Measurements from ENCODE around the gene SPTLC2.
"Not testable (repeated sequence)": the region's sequence is repeated elsewhere in the genome, so short reads cannot be mapped to it uniquely, and the experiment has no call there.

SPTLC2 gene

GRCh38 chr14:77590845-77591485 lies 25.5 kb downstream of the SPTLC2 start:
- no peak overlapping the region for H3K4me3 ChIP-seq (ENCODE audit: control insufficient read depth, low read depth, low read length)

GRCh38 chr14:77589099-77589498 lies 27.3 kb downstream of the SPTLC2 start:
- no peak overlapping the region for H3K4me3 ChIP-seq (ENCODE audit: control insufficient read depth, low read depth, low read length)

More at GRCh38 chr14:77590845-77591485, 25.5 kb downstream of the SPTLC2 start:
- no peak for TF ChIP-seq CTCF (IDR thresholded peaks at IDR 0.05; ENCODE audit: control insufficient read depth, insufficient read depth, low read depth, low read length, missing control alignments)
- DNase-seq (ENCODE audit: low read depth) = no peak

GRCh38 chr14:77588411-77589025 lies 27.9 kb downstream of the SPTLC2 start:
- H3K4me3 ChIP-seq (ENCODE audit: control insufficient read depth, low read depth, low read length); DNase-seq (ENCODE audit: low read depth): not testable (repeated sequence)

More at GRCh38 chr14:77589099-77589498, 27.3 kb downstream of the SPTLC2 start:
- TF ChIP-seq CTCF (IDR thresholded peaks at IDR 0.05; ENCODE audit: control insufficient read depth, insufficient read depth, low read depth, low read length, missing control alignments) = no peak
- no peak for DNase-seq (ENCODE audit: low read depth)

- no peak for DNase-seq (ENCODE audit: low read depth)
- no peak overlapping the region for H3K4me3 ChIP-seq (ENCODE audit: control insufficient read depth, low read depth, low read length)
- TF ChIP-seq CTCF (IDR thresholded peaks at IDR 0.05; ENCODE audit: control insufficient read depth, insufficient read depth, low read depth, low read length, missing control alignments) = no peak
These were observed 31.1 kb downstream of the SPTLC2 start for GRCh38 chr14:77585385-77585784.

- no peak for TF ChIP-seq CTCF (IDR thresholded peaks at IDR 0.05; ENCODE audit: control insufficient read depth, insufficient read depth, low read depth, low read length, missing control alignments)
These were observed 31.6 kb downstream of the SPTLC2 start for GRCh38 chr14:77584809-77585208.

GRCh38 chr14:77583657-77584056 lies 32.8 kb downstream of the SPTLC2 start:
- no peak for TF ChIP-seq CTCF (IDR thresholded peaks at IDR 0.05; ENCODE audit: control insufficient read depth, insufficient read depth, low read depth, low read length, missing control alignments)
- no peak for DNase-seq (ENCODE audit: low read depth)
- H3K4me3 ChIP-seq (ENCODE audit: control insufficient read depth, low read depth, low read length) = no peak overlapping the region

More at GRCh38 chr14:77584809-77585208, 31.6 kb downstream of the SPTLC2 start:
- no peak overlapping the region for H3K4me3 ChIP-seq (ENCODE audit: control insufficient read depth, low read depth, low read length)
- DNase-seq (ENCODE audit: low read depth) = no peak

- no peak for TF ChIP-seq CTCF (IDR thresholded peaks at IDR 0.05; ENCODE audit: control insufficient read depth, insufficient read depth, low read depth, low read length, missing control alignments)
- H3K4me3 ChIP-seq (ENCODE audit: control insufficient read depth, low read depth, low read length) = no peak overlapping the region
- DNase-seq (ENCODE audit: low read depth) = no peak
These were observed 33.9 kb downstream of the SPTLC2 start for GRCh38 chr14:77582511-77582910.

All from AG09309 (cell line).